ENCODE measurements around the gene OOEP. TPM values are rescaled to one million over a fixed set of nuclear protein-coding genes. Genes with fewer than 3 reads are reported as not detected.

OOEP gene
- total RNA-seq, 1 experiment from 2014 or later = 1.1 TPM

DNA sequence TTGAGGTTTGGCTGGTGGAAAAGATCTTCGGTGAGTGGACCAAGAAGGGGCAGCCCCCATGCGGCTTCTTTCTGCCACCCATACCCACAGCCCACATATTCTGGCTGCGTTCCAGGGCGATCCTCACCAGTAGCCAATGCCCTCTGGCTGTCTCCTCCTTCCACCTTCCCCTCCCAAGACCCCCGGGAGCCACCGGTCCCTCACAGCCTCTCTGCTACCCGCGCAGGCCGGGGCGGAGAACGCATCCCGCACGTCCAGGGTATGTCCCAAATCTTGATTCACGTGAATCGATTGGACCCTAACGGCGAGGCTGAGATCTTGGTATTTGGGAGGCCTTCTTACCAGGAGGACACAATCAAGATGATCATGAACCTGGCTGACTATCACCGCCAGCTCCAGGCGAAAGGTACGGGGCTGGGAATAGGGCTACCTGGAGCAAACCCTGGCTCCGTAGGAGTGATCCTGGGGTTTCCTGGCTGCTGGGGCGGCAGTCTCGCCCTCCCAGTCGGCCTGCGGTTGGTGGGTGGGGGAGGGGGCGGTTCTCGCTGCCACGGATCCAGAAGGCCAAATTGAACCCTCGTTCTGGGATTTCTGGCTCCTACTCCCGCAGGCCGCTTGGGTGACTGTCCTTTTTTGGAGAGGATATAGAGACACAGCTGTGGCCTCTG, 6.7 kb downstream of the OOEP start (continued):
- TF ChIP-seq, protein P1, sequence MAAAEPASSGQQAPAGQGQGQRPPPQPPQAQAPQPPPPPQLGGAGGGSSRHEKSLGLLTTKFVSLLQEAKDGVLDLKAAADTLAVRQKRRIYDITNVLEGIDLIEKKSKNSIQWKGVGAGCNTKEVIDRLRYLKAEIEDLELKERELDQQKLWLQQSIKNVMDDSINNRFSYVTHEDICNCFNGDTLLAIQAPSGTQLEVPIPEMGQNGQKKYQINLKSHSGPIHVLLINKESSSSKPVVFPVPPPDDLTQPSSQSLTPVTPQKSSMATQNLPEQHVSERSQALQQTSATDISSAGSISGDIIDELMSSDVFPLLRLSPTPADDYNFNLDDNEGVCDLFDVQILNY (CRISPR knock-in tag; IDR thresholded peaks at IDR 0.05) = no peak
- TF ChIP-seq ZNF121 (CRISPR knock-in tag; IDR thresholded peaks at IDR 0.05) (no peak), SOX15 (CRISPR knock-in tag; IDR thresholded peaks at IDR 0.05) (no peak)

DNA sequence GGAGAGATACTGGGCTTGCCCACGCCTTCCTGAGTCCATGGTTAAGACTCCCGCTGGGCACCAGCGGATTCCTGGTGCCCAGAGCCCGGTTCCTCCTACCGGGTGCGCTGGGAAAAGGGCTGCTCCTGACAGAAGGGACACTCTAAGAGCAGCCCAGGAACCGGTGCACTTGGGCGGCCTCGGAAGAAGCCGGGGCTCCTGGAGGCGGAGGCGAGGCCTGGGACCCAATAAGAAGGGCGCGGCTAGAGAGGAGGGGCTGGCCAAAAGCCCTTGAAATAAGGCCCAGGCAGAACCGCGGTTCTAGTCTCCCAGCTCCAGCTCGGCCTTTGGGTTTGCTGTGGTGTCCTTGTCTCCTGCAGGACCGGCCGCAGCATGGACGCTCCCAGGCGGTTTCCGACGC, 7.3 kb downstream of the OOEP start, which contains the start of gene KHDC3L:
Gene KHDC3L (plus strand): TSS at position 301 of the 400 bp plus-strand sequence. CDS start 72 bp downstream, at position 373.
- Mint-ChIP-seq H3K36me3 (no peaks in the 10 kb centered on the region), H3K9me3 (no peaks in the 10 kb centered on the region), H3K27ac (no peak within 1 kb of the TSS), H3K4me3 (no peak within 1 kb of the TSS), H3K4me1 (no peaks in the 10 kb centered on the region), H3K27me3 (ENCODE audit: low read depth) (no peaks in the 10 kb centered on the region)
- ChIA-PET CTCF (no interaction called here), POLR2A (no interaction called here)
- DNase-seq (ENCODE audit: low spot score) = no peak
- TF ChIP-seq CREB1 (CRISPR knock-in tag; IDR thresholded peaks at IDR 0.05) (no peak), CBFB (CRISPR knock-in tag; IDR thresholded peaks at IDR 0.05; ENCODE audit: low read depth) (no peak), ELF4 (CRISPR knock-in tag; IDR thresholded peaks at IDR 0.05; ENCODE audit: low read depth) (no peak), ZNF416 (CRISPR knock-in tag; IDR thresholded peaks at IDR 0.05) (no peak), SP1 (CRISPR knock-in tag; conservative IDR thresholded peaks at IDR 0.05) (no peak), NR2C2 (CRISPR knock-in tag; IDR thresholded peaks at IDR 0.05) (no peak), SMAD4 (CRISPR knock-in tag; IDR thresholded peaks at IDR 0.05) (no peak), RORB (CRISPR knock-in tag; IDR thresholded peaks at IDR 0.05) (no peak), ATF1 (CRISPR knock-in tag; IDR thresholded peaks at IDR 0.05) (no peak)
- TF ChIP-seq, protein P2, sequence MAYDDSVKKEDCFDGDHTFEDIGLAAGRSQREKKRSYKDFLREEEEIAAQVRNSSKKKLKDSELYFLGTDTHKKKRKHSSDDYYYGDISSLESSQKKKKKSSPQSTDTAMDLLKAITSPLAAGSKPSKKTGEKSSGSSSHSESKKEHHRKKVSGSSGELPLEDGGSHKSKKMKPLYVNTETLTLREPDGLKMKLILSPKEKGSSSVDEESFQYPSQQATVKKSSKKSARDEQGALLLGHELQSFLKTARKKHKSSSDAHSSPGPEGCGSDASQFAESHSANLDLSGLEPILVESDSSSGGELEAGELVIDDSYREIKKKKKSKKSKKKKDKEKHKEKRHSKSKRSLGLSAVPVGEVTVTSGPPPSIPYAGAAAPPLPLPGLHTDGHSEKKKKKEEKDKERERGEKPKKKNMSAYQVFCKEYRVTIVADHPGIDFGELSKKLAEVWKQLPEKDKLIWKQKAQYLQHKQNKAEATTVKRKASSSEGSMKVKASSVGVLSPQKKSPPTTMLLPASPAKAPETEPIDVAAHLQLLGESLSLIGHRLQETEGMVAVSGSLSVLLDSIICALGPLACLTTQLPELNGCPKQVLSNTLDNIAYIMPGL (CRISPR knock-in tag; IDR thresholded peaks at IDR 0.05) = no peak
- TF ChIP-seq, protein P3, sequence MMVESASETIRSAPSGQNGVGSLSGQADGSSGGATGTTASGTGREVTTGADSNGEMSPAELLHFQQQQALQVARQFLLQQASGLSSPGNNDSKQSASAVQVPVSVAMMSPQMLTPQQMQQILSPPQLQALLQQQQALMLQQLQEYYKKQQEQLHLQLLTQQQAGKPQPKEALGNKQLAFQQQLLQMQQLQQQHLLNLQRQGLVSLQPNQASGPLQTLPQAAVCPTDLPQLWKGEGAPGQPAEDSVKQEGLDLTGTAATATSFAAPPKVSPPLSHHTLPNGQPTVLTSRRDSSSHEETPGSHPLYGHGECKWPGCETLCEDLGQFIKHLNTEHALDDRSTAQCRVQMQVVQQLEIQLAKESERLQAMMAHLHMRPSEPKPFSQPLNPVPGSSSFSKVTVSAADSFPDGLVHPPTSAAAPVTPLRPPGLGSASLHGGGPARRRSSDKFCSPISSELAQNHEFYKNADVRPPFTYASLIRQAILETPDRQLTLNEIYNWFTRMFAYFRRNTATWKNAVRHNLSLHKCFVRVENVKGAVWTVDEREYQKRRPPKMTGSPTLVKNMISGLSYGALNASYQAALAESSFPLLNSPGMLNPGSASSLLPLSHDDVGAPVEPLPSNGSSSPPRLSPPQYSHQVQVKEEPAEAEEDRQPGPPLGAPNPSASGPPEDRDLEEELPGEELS (CRISPR knock-in tag; IDR thresholded peaks at IDR 0.05) = no peak
- TF ChIP-seq, protein P4, sequence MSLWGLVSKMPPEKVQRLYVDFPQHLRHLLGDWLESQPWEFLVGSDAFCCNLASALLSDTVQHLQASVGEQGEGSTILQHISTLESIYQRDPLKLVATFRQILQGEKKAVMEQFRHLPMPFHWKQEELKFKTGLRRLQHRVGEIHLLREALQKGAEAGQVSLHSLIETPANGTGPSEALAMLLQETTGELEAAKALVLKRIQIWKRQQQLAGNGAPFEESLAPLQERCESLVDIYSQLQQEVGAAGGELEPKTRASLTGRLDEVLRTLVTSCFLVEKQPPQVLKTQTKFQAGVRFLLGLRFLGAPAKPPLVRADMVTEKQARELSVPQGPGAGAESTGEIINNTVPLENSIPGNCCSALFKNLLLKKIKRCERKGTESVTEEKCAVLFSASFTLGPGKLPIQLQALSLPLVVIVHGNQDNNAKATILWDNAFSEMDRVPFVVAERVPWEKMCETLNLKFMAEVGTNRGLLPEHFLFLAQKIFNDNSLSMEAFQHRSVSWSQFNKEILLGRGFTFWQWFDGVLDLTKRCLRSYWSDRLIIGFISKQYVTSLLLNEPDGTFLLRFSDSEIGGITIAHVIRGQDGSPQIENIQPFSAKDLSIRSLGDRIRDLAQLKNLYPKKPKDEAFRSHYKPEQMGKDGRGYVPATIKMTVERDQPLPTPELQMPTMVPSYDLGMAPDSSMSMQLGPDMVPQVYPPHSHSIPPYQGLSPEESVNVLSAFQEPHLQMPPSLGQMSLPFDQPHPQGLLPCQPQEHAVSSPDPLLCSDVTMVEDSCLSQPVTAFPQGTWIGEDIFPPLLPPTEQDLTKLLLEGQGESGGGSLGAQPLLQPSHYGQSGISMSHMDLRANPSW (CRISPR knock-in tag; conservative IDR thresholded peaks at IDR 0.05; ENCODE audit: low read depth) = no peak
- TF ChIP-seq, protein P5, sequence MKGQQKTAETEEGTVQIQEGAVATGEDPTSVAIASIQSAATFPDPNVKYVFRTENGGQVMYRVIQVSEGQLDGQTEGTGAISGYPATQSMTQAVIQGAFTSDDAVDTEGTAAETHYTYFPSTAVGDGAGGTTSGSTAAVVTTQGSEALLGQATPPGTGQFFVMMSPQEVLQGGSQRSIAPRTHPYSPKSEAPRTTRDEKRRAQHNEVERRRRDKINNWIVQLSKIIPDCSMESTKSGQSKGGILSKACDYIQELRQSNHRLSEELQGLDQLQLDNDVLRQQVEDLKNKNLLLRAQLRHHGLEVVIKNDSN (CRISPR knock-in tag; IDR thresholded peaks at IDR 0.05) = no peak
- TF ChIP-seq, protein P6, sequence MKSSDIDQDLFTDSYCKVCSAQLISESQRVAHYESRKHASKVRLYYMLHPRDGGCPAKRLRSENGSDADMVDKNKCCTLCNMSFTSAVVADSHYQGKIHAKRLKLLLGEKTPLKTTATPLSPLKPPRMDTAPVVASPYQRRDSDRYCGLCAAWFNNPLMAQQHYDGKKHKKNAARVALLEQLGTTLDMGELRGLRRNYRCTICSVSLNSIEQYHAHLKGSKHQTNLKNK (CRISPR knock-in tag; IDR thresholded peaks at IDR 0.05) = no peak
- TF ChIP-seq, protein P7, sequence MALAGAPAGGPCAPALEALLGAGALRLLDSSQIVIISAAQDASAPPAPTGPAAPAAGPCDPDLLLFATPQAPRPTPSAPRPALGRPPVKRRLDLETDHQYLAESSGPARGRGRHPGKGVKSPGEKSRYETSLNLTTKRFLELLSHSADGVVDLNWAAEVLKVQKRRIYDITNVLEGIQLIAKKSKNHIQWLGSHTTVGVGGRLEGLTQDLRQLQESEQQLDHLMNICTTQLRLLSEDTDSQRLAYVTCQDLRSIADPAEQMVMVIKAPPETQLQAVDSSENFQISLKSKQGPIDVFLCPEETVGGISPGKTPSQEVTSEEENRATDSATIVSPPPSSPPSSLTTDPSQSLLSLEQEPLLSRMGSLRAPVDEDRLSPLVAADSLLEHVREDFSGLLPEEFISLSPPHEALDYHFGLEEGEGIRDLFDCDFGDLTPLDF (CRISPR knock-in tag; IDR thresholded peaks at IDR 0.05) = no peak
- no peak; the same call in 1 of the 2 replicates for ATAC-seq

All from WTC11 (cell line).